Islet of Langerhans (tissue), 1 donor: ENCODE measurements around the gene SLC17A7.

Source experiments
- FAIRE-seq: peaks from one replicate; lab custom pipeline; 2011; peaks lifted over from hg19 to GRCh38; lab: Jason Lieb, UNC

SLC17A7 gene

GRCh38 chr19:49427339-49427738 is 14.0 kb downstream of the SLC17A7 start:
- FAIRE-seq: no peak

GRCh38 chr19:49425922-49426592 is 15.3 kb downstream of the SLC17A7 start:
- no peak for FAIRE-seq

GRCh38 chr19:49425178-49425577 is 16.1 kb downstream of the SLC17A7 start, which contains the start of gene GFY:
TSS of gene GFY (plus strand) at chr19:49425388. CDS start at chr19:49426431, 1,043 bp downstream.
- no peak for FAIRE-seq

GRCh38 chr19:49423985-49424303 is 17.4 kb downstream of the SLC17A7 start:
- FAIRE-seq: no peak

GRCh38 chr19:49423071-49423984 is 18.0 kb downstream of the SLC17A7 start, which contains the start of gene PTH2:
TSS of gene PTH2 (minus strand) at chr19:49423441. CDS start at chr19:49423339, 102 bp downstream.
- no peak for FAIRE-seq

- no peak for FAIRE-seq
These were observed 18.8 kb downstream of the SLC17A7 start for GRCh38 chr19:49422407-49423070.

- no peak for FAIRE-seq
These were observed 19.5 kb downstream of the SLC17A7 start for GRCh38 chr19:49421878-49422202.

GRCh38 chr19:49421039-49421877 is 20.1 kb downstream of the SLC17A7 start:
- FAIRE-seq: no peak

GRCh38 chr19:49420227-49420626 is 21.1 kb downstream of the SLC17A7 start:
- FAIRE-seq: no peak

GRCh38 chr19:49419173-49419572 is 22.2 kb downstream of the SLC17A7 start:
- no peak for FAIRE-seq

- FAIRE-seq: no peak
These were observed 22.8 kb downstream of the SLC17A7 start for GRCh38 chr19:49418511-49418910.

GRCh38 chr19:49417088-49417487 is 24.2 kb downstream of the SLC17A7 start:
- no peak for FAIRE-seq

GRCh38 chr19:49415810-49416200 is 25.5 kb downstream of the SLC17A7 start:
- FAIRE-seq: no peak

- FAIRE-seq: no peak
These were observed 26.1 kb downstream of the SLC17A7 start for GRCh38 chr19:49415102-49415809.

- no peak for FAIRE-seq
These were observed 27.1 kb downstream of the SLC17A7 start for GRCh38 chr19:49414256-49414655.

- FAIRE-seq: no peak
These were observed 28.0 kb downstream of the SLC17A7 start for GRCh38 chr19:49413348-49413747.

- no peak for FAIRE-seq
These were observed 29.5 kb downstream of the SLC17A7 start for GRCh38 chr19:49411681-49412326.

GRCh38 chr19:49409441-49410029 is 31.8 kb downstream of the SLC17A7 start:
- FAIRE-seq: no peak

GRCh38 chr19:49408816-49409440 is 32.4 kb downstream of the SLC17A7 start:
- FAIRE-seq: no peak

- no peak for FAIRE-seq
These were observed 33.8 kb downstream of the SLC17A7 start for GRCh38 chr19:49407482-49408015.
